ENCODE results near the gene VHLL. TPM values are rescaled to one million over a fixed set of nuclear protein-coding genes. Genes with fewer than 3 reads are reported as not detected.
A peak's percentile ranks its signal among the peaks of the same experiment; 100 is the strongest.

Gene VHLL
- polyA plus RNA-seq, 1 of the 3 experiments (the other 2 are of a cell fraction): not detected

- Histone ChIP-seq H3K4me2 (peak overlapping the region; percentile 6; the same call in 1 of the 2 replicates), H3F3A (replicated peaks; ENCODE audit: insufficient read depth) (peaks cover 3% of the 10 kb centered on the region), H2AFZ (ENCODE audit: low read depth) (0 out of 2 replicates have a peak overlapping the region, but pooled peaks have one; percentile 43), H3K27me3 (ENCODE audit: insufficient read depth) (no peaks in the 10 kb centered on the region), H4K20me1 (ENCODE audit: insufficient read depth) (no peaks in the 10 kb centered on the region), H3K4me1 (ENCODE audit: control insufficient read depth in 1 of 2, insufficient read depth in 2 of 2, low read depth in 1 of 2, low read length in 1 of 2) (peaks cover 0 to 23% of the 10 kb centered on the region in 2 experiments; a peak in 2 of 4 replicates), H3K79me2 (ENCODE audit: insufficient read depth) (no peaks in the 10 kb centered on the region), H3K27ac (ENCODE audit: low read depth in 2 of 2, low read length in 1 of 2) (peak overlapping the region; percentile 50 to 87; a peak in 2 of 4 replicates), H3K9me2 (no peaks in the 10 kb centered on the region), H3K36me3 (replicated peaks in 1 of 2; ENCODE audit: control insufficient read depth in 1 of 2, insufficient read depth in 2 of 2, low read length in 1 of 2) (no peaks in the 10 kb centered on the region), H3K9ac (no peak overlapping the region), H3K4me3 (ENCODE audit: low read depth in 2 of 2, low read length in 1 of 2) (no peak overlapping the region), H3K9me3 (no peaks in the 10 kb centered on the region)
- ChIA-PET POLR2A (interaction anchor here (0.7 kb wide), 1 partner anchor 12 kb away, joined by 3 read pairs; no protein-coding TSS in a partner anchor), CTCF (interaction anchor here (1.1 to 3.7 kb wide), 5 partner anchors 12 to 99 kb away, joined by 4 to 15 read pairs (median 7); no protein-coding TSS in a partner anchor)
- 58% methylated on average over 4 of the region's 4 CpGs for WGBS (ENCODE audit: low lambda C conversion rate)
- DNase-seq: no peak
- TF ChIP-seq GATA2 (CRISPR knock-in tag; IDR thresholded peaks at IDR 0.05) (no peak), TCF12 (IDR thresholded peaks at IDR 0.05) (peak; percentile 85), POLR2AphosphoS5 (IDR thresholded peaks at IDR 0.05; ENCODE audit: low read depth, low read length) (no peak; the same call in 1 of the 2 replicates), RCOR1 (IDR thresholded peaks at IDR 0.05; ENCODE audit: low read length) (no peak), NFIC (IDR thresholded peaks at IDR 0.05; ENCODE audit: borderline replicate concordance) (peak; percentile 80), RXRA (IDR thresholded peaks at IDR 0.05; ENCODE audit: borderline replicate concordance, low read depth) (no peak), FOXM1 (IDR thresholded peaks at IDR 0.05; ENCODE audit: low read depth) (no peak), RAD21 (IDR thresholded peaks at IDR 0.05; ENCODE audit: low read length) (no peak), FOXJ3 (CRISPR knock-in tag; IDR thresholded peaks at IDR 0.05) (no peak), ELF1 (IDR thresholded peaks at IDR 0.05) (no peak), SMC3 (IDR thresholded peaks at IDR 0.05; ENCODE audit: low read depth, low read length) (no peak), JUND (IDR thresholded peaks at IDR 0.05) (0 out of 2 replicates have a peak, but pooled peaks have one; percentile 12), PBX3 (IDR thresholded peaks at IDR 0.05) (no peak), NRF1 (IDR thresholded peaks at IDR 0.05; ENCODE audit: low read depth, low read length) (no peak), TEAD4 (IDR thresholded peaks at IDR 0.05; ENCODE audit: borderline replicate concordance, insufficient read depth) (no peak), CTCF (IDR thresholded peaks at IDR 0.05) (no peak), GABPA (IDR thresholded peaks at IDR 0.05; ENCODE audit: low read depth) (no peak), MXI1 (IDR thresholded peaks at IDR 0.05; ENCODE audit: low read depth, low read length) (0 out of 2 replicates have a peak, but pooled peaks have one; percentile 33), FOSL2 (IDR thresholded peaks at IDR 0.05; ENCODE audit: borderline replicate concordance, low read depth) (peak; percentile 24; the same call in 1 of the 2 replicates), TAF1 (IDR thresholded peaks at IDR 0.05; ENCODE audit: borderline replicate concordance, low read depth, low read length) (no peak), SIN3A (IDR thresholded peaks at IDR 0.05; ENCODE audit: borderline replicate concordance, low read depth, low read length) (no peak), YY1 (IDR thresholded peaks at IDR 0.05; ENCODE audit: low read depth) (no peak), USF1 (IDR thresholded peaks at IDR 0.05; ENCODE audit: borderline replicate concordance, low read depth) (peak; percentile 65; the same call in 1 of the 2 replicates), RFX5 (IDR thresholded peaks at IDR 0.05; ENCODE audit: low read length) (no peak), ZBTB33 (IDR thresholded peaks at IDR 0.05; ENCODE audit: borderline replicate concordance, low read depth) (no peak)
- TF ChIP-seq, protein P1, sequence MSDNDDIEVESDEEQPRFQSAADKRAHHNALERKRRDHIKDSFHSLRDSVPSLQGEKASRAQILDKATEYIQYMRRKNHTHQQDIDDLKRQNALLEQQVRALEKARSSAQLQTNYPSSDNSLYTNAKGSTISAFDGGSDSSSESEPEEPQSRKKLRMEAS (IDR thresholded peaks at IDR 0.05; ENCODE audit: low read depth): peak; percentile 69
- TF ChIP-seq, protein P2, sequence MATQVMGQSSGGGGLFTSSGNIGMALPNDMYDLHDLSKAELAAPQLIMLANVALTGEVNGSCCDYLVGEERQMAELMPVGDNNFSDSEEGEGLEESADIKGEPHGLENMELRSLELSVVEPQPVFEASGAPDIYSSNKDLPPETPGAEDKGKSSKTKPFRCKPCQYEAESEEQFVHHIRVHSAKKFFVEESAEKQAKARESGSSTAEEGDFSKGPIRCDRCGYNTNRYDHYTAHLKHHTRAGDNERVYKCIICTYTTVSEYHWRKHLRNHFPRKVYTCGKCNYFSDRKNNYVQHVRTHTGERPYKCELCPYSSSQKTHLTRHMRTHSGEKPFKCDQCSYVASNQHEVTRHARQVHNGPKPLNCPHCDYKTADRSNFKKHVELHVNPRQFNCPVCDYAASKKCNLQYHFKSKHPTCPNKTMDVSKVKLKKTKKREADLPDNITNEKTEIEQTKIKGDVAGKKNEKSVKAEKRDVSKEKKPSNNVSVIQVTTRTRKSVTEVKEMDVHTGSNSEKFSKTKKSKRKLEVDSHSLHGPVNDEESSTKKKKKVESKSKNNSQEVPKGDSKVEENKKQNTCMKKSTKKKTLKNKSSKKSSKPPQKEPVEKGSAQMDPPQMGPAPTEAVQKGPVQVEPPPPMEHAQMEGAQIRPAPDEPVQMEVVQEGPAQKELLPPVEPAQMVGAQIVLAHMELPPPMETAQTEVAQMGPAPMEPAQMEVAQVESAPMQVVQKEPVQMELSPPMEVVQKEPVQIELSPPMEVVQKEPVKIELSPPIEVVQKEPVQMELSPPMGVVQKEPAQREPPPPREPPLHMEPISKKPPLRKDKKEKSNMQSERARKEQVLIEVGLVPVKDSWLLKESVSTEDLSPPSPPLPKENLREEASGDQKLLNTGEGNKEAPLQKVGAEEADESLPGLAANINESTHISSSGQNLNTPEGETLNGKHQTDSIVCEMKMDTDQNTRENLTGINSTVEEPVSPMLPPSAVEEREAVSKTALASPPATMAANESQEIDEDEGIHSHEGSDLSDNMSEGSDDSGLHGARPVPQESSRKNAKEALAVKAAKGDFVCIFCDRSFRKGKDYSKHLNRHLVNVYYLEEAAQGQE (IDR thresholded peaks at IDR 0.05; ENCODE audit: low read depth, low read length): no peak
These were observed 48.2 kb upstream of the VHLL start for GRCh38 chr1:156347331-156347730.
